Stimulated activated naive CD8-positive, alpha-beta T cell treated with anti-CD3 and anti-CD28 coated beads, Interleukin-15, Interleukin-2, amounts not matched to agents 100 ng/mL and 50 ng/mL, for 24 hours (primary cell): ENCODE data around the gene SMCO4.

Experiments
- H3K27ac Mint-ChIP-seq: one replicate; pipeline ENCODE4 v1.8.0; 2021; ENCODE audit warnings: mild to moderate bottlenecking, mixed read lengths
- H3K27me3 Mint-ChIP-seq: one replicate; pipeline ENCODE4 v1.8.0; 2021; ENCODE audit warnings: mixed read lengths
- H3K36me3 Mint-ChIP-seq: one replicate; pipeline ENCODE4 v1.8.0; 2021; ENCODE audit warnings: low read depth, mixed read lengths
- H3K4me1 Mint-ChIP-seq: one replicate; pipeline ENCODE4 v1.8.0; 2021; ENCODE audit warnings: low read depth, mixed read lengths
- H3K4me3 Mint-ChIP-seq: one replicate; pipeline ENCODE4 v1.8.0; 2021; ENCODE audit warnings: mild to moderate bottlenecking, mixed read lengths
- H3K9me3 Mint-ChIP-seq: one replicate; pipeline ENCODE4 v1.8.0; 2021; ENCODE audit warnings: mixed read lengths

Gene SMCO4

DNA sequence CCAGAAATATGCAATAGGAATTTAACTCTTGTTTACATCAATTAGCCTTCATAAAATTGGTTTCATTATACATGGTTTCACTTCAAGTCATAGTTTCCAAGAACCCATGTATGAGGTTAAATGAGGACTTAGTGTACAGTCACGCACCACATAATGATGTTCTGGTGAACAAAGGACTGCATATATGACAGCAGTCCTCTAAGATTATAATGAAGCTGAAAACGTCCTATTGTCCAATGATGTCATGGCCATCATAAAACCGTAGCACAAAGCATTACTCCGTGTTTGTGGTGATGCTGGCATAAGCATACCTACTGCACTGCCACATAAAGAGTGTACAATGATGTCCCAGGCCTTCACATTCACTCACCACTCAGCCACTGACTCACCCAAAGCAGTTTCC is 31.1 kb downstream of the SMCO4 start:
- Mint-ChIP-seq H3K4me3 (no peak overlapping the region), H3K9me3 (no peaks in the 10 kb centered on the region), H3K27me3 (no peaks in the 10 kb centered on the region), H3K27ac (no peak overlapping the region), H3K36me3 (no peaks in the 10 kb centered on the region), H3K4me1 (peaks cover 6% of the 10 kb centered on the region)

DNA sequence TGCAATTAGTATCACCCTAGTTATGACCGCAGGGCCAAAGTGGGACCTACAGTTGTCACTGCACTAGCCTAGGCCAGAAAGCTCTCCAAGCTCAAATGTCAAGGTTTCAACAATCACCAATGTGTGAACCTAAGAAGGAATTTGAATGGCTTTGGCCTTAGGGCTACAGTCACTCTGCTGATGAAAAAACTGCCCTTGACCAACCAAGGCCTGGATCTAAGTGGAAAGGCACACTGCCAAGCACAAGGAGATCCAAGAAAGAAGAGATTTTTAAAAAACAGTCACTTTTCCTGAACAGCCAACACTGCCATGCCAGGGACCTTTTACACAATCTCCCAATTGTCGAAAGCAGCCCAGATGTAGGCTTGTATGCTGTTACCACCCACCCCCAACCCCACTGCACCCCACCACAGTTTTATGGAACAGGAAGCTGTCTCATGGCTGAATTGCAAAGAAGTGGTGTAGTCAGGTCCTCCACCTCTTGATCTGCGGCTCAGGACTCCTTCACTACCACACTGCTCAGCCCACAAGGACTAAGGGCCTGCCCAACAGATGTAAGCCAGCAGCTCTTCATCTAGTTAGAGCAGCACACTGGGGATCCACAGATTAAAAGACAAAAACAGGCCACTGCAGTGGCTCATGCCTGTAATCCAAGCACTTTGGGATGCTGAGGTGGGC is 32.9 kb downstream of the SMCO4 start:
- no peaks in the 10 kb centered on the region for H3K9me3 Mint-ChIP-seq
- H3K36me3 Mint-ChIP-seq = no peaks in the 10 kb centered on the region
- H3K4me3 Mint-ChIP-seq = no peak overlapping the region
- no peak overlapping the region for H3K27ac Mint-ChIP-seq
- H3K27me3 Mint-ChIP-seq = no peaks in the 10 kb centered on the region
- peaks cover 6% of the 10 kb centered on the region for H3K4me1 Mint-ChIP-seq

DNA sequence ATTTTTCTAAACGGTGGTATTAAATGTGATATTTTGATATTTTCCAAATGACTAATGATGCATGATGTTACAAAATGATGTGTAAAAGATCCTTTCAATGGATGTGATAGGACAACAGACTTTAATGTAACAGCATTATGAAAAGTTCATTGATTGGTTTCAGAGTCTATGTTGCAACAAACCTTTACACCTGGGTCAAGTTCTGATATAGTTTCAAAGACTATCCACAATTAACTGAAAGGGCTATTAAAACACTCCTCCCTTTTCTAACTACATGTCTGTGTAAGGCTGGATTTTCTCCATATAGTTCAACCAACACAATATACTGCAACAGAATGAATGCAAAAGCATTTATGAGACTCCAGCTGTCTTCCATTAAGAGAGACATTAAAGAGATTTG is 35.7 kb downstream of the SMCO4 start:
- H3K4me1 Mint-ChIP-seq = peaks cover 9% of the 10 kb centered on the region
- no peaks in the 10 kb centered on the region for H3K36me3 Mint-ChIP-seq
- H3K9me3 Mint-ChIP-seq = no peaks in the 10 kb centered on the region
- no peak overlapping the region for H3K4me3 Mint-ChIP-seq
- no peaks in the 10 kb centered on the region for H3K27me3 Mint-ChIP-seq
- H3K27ac Mint-ChIP-seq = no peak overlapping the region

DNA sequence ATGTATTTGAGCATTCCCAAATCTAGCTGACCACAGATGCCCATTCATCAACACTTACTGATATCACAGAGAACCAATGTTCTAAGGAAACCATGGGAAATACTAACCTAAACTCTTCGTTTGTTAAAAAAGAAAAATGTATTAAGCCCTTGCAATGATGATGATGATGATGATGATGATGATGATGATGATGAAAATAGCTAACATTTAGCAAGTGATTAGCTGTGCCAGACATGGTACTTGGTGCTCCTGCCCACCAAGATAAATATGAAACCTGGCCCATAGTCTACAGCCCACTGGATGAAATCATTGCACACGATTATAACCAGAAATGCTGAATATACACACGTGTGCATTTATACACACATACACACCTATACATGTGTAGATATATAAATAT is 37.5 kb downstream of the SMCO4 start:
- Mint-ChIP-seq H3K4me3 (no peak overlapping the region), H3K27me3 (no peaks in the 10 kb centered on the region), H3K9me3 (no peaks in the 10 kb centered on the region), H3K4me1 (peaks cover 2% of the 10 kb centered on the region), H3K36me3 (no peaks in the 10 kb centered on the region), H3K27ac (no peak overlapping the region)

DNA sequence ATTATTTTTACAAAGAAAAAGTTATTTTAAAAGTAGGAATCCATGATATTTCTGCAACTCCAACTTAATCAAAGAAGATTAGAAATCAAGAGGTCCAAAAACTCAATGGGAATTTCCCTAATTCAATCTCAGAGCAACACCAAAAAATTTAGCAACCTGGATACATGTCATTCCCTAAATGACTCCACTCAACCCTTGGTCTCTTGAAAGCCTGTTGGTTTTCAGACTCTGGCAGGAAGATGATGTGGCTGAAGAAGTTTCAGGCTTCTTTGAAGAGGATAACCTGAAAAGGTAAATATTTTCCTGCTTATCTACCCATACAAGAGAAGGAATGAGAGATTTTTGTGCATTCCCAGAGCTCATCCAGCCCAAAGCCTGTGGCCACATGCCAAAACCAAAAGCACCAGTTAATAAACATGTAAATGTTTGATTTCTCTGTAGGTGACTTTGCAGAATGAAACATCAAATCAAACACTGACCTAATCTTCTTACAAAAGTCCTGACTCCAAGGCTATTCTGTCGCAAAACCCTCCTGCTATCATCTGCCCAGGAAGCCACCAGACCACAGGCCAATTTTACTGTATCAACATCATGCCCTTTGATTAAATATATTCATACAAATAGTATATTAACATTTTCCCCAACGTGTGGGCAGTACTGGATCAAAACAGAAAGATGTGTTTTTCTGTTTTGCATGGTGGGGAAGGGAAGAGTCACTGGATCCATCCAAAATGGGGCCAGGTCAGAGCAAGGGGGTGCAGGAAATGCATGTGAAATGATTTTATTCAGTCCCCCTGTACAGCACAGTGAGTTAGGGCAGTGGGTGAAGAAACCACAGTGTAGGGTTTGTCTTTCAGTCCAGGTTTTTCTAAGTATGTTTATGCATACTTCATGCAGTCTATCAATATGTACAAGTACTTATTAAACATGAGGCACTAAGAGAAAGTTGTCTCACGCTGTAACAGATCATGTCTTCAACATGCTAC is 38.8 kb downstream of the SMCO4 start:
- H3K4me3 Mint-ChIP-seq = no peak overlapping the region
- no peaks in the 10 kb centered on the region for H3K27me3 Mint-ChIP-seq
- H3K27ac Mint-ChIP-seq = no peak overlapping the region
- H3K36me3 Mint-ChIP-seq = peaks cover 4% of the 10 kb centered on the region
- peaks cover 2% of the 10 kb centered on the region for H3K4me1 Mint-ChIP-seq
- H3K9me3 Mint-ChIP-seq = no peaks in the 10 kb centered on the region

DNA sequence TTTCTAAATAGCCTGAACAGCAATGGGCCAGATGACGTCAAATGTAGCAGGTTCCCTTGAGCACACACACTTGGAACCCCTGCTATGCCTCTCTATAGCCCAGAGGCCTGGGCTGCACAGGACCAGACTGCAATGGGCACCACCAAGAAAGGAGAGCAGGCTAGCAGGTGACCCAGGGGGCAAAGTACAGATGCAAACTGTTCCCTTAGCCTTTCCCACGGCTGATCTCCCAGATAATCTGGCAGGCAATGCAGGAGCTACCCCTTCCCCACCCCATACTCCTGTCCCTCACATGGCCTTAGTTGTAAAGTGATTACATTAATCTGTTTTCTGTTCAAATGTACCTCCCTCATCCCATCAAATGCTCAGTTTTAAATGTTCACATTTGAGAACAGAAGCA is 41.3 kb downstream of the SMCO4 start:
- Mint-ChIP-seq H3K27ac (no peak overlapping the region), H3K9me3 (no peaks in the 10 kb centered on the region), H3K36me3 (peaks cover 5% of the 10 kb centered on the region), H3K4me3 (no peak overlapping the region), H3K4me1 (peaks cover 2% of the 10 kb centered on the region), H3K27me3 (no peaks in the 10 kb centered on the region)

DNA sequence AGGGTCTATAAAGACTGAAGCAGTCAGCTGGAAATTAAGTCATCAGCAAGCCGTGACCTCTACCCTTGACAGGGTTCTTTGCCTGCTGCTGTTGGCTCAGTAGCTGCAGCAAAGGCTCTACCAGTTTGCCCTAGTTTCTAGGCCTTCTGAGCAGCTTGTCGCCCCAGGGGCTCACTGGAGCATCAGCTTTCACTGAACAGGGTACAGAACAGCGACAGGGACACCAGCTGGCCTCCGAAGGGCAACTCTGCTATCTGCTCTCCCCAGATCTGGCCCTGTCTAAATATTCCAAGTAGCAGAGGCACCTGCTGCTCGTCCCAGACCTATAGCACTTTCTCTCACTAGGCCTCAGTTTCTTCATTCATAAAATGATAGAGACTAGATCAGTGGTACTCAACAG is 42.4 kb downstream of the SMCO4 start:
- H3K9me3 Mint-ChIP-seq = no peaks in the 10 kb centered on the region
- H3K27me3 Mint-ChIP-seq = no peaks in the 10 kb centered on the region
- H3K27ac Mint-ChIP-seq = no peak overlapping the region
- no peak overlapping the region for H3K4me3 Mint-ChIP-seq
- peaks cover 2% of the 10 kb centered on the region for H3K4me1 Mint-ChIP-seq
- H3K36me3 Mint-ChIP-seq = peaks cover 5% of the 10 kb centered on the region

DNA sequence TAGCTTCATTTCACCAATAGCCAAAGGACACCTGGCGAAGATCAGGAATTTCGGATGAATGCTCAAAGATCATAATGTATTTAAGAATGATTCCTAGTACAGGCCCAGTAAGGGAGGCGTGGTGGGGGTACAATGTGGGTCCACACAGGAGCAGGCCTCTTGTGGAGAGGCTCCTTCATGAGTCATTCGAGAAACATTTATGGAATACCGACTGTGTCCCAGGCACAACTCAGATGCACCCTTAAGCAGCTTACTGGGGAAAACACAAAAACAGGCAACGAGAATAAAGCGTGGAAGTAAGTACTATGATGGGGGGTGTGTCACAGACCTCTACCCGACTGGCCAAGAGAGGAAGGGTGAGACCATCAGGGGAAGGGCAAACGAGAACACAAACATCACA is 44.5 kb downstream of the SMCO4 start:
- Mint-ChIP-seq H3K36me3 (peaks cover 5% of the 10 kb centered on the region), H3K4me1 (no peaks in the 10 kb centered on the region), H3K4me3 (no peak overlapping the region), H3K27me3 (no peaks in the 10 kb centered on the region), H3K9me3 (no peaks in the 10 kb centered on the region), H3K27ac (no peak overlapping the region)

DNA sequence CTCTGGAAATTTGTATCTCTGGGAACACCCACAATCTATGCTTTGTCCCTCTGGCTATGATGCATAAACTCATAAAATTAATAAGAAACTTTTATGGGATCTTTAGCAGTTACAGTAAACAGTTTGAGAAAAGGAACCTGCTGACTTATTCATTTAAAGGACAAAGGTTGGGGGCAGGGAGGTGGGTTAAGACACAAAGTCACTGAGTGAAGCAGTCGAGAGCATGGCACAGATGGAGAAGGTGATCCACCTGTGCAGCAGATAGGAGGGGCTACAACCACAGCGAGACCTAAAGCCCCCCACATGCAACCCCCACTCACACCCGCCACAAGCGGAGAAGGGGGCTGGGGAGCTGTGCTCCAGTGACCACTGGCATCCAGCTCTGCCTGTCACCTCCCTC is 45.0 kb downstream of the SMCO4 start:
- H3K4me3 Mint-ChIP-seq = no peak overlapping the region
- H3K27ac Mint-ChIP-seq = no peak overlapping the region
- no peaks in the 10 kb centered on the region for H3K9me3 Mint-ChIP-seq
- H3K36me3 Mint-ChIP-seq = peaks cover 5% of the 10 kb centered on the region
- H3K4me1 Mint-ChIP-seq = no peaks in the 10 kb centered on the region
- no peaks in the 10 kb centered on the region for H3K27me3 Mint-ChIP-seq

DNA sequence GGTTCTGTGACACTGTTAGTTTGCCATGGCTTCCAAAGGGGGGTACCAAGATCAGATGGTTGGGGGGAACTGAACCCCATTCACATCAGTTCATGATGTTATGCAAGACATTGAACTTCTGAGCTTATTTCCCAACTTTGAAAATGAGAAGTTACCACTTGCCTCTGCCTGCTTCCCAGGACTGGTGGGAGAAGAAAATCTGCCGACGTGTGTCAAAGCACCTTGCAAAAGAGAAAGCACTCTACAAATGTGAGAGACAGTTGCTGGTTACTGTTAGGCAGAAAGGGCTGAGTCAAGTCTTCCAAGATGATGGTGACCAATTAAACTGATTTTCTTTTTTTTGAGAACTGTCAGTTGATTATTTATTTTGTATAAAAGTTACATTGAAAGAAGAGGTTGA is 45.6 kb downstream of the SMCO4 start:
- H3K4me3 Mint-ChIP-seq = no peak overlapping the region
- H3K27me3 Mint-ChIP-seq = no peaks in the 10 kb centered on the region
- H3K4me1 Mint-ChIP-seq = no peaks in the 10 kb centered on the region
- H3K27ac Mint-ChIP-seq = no peak overlapping the region
- H3K9me3 Mint-ChIP-seq = no peaks in the 10 kb centered on the region
- peaks cover 5% of the 10 kb centered on the region for H3K36me3 Mint-ChIP-seq

DNA sequence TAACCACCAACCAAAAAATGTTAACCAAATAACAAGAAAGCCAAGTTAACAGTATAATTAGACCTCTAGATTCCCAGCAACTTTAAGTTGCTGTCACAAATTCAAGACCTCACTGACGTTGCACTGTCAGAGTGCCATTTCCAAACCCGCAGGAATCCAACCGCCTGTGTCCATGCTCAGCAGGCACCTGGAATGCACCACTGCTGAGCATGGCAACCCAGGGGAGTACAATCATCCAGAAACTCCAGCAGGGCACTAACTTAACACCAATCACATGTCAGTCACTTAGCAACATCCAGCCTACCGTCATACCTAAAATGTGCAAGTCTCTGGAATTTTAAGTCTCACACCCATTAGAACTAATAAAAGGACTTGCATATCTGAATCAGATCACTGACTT is 48.8 kb downstream of the SMCO4 start:
- Mint-ChIP-seq H3K36me3 (peaks cover under 1% of the 10 kb centered on the region), H3K4me1 (no peaks in the 10 kb centered on the region), H3K9me3 (no peaks in the 10 kb centered on the region), H3K4me3 (no peak overlapping the region), H3K27me3 (no peaks in the 10 kb centered on the region), H3K27ac (no peak overlapping the region)

DNA sequence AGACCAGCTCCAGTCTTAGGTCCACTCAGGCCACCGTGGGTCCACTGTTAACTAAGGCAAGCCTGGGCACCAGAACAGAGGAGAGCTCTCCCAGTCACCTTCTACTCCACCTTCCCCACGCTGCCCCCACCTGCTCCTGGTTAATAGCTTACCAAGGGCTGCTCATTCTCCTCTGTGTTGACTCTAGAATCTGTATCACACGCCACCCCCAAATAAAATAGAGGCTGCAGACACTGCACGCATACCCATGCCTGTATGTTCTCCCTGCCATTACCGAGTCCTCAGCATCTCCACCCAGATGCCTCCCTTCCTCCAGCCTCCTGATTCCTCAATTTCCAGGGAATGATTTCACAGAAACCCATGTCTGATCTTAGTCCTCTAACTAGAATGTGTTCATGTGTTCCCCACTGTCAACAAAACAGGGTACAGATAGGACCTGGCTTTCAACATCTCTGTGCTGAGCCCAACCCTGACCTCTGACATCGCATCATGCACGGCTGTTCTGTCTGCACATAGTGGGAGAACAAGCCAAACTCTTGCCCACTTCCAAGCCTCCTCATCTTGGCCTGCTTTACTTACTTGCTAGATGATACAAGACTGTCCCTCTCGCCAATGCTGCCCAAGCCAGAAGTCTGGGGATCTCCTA is 49.8 kb downstream of the SMCO4 start:
- Mint-ChIP-seq H3K4me3 (no peak overlapping the region), H3K9me3 (no peaks in the 10 kb centered on the region), H3K36me3 (no peaks in the 10 kb centered on the region), H3K4me1 (no peaks in the 10 kb centered on the region), H3K27ac (no peak overlapping the region), H3K27me3 (no peaks in the 10 kb centered on the region)

DNA sequence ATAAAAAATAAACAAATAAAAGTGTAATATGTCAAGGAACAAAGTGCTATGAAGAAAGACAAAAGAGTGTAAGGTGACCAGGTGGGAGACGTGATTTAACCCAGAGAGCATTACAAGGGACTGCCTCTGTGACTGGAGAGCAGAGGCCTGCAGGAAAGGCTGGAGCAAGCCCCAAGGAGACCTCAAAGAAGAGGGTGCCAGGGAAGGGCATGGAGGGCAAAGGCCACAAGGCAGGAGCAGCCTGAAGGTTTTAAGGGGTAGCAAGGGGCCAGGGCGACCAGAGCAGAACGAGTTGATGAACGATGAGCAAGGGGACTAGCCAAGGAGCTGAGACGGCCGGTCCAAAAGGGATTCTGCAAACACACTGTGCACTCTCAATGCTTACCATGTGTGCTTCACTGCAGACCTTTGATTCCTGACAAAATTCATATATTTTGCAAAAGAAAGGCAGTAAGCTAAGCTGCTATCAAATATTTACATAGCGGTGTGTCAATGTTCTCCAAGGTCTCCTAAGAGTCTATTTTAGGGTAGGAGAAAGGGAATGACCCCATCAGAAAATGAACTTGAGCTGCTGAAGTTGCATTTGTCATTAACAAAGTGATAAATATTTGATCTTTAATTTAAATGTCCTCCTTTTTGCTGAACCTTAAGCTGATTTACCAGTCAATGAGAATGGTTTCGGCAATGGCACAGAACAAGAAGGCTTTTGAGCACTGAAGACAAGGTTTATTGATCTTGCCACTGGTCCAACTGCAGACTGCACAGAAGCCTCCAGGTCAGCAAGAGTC is 50.5 kb downstream of the SMCO4 start:
- H3K4me3 Mint-ChIP-seq = no peak overlapping the region
- H3K27ac Mint-ChIP-seq = no peak overlapping the region

DNA sequence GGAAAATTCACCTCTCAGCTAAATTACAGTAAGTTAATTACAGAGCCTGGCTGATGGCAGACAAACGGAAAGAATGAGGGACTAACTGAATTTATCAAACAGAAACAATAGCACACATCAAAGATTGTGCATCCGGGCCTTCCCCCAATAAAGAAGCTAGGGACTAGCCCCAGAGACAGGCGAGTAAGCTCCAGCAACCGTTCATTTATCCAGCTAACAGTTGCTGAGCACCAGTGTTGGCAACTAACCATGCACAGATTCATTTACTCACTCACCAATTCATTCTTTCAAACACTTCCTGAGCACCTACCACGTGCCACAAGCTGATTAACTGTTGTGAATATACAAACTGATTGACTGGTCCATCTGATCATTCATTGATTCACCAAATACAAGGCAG is 51.2 kb downstream of the SMCO4 start:
- no peaks in the 10 kb centered on the region for H3K9me3 Mint-ChIP-seq
- no peaks in the 10 kb centered on the region for H3K27me3 Mint-ChIP-seq
- no peaks in the 10 kb centered on the region for H3K36me3 Mint-ChIP-seq
- H3K27ac Mint-ChIP-seq = no peak overlapping the region
- no peaks in the 10 kb centered on the region for H3K4me1 Mint-ChIP-seq
- H3K4me3 Mint-ChIP-seq = no peak overlapping the region

More for the DNA sequence above, 50.5 kb downstream of the SMCO4 start:
- H3K36me3 Mint-ChIP-seq = no peaks in the 10 kb centered on the region
- no peaks in the 10 kb centered on the region for H3K4me1 Mint-ChIP-seq
- H3K9me3 Mint-ChIP-seq = no peaks in the 10 kb centered on the region
- H3K27me3 Mint-ChIP-seq = no peaks in the 10 kb centered on the region
